Epidermal melanocyte (primary cell): Measurements from ENCODE around the gene DLGAP4.

Experiments
- DNase-seq: peaks from one replicate; pipeline ENCODE4 v3.0.0; 2011; ENCODE audit warnings: low spot score; ENCODE audit not compliant: insufficient read length

Gene DLGAP4

GRCh38 chr20:36331209-36331608 is 25.1 kb downstream of the DLGAP4 start:
- DNase-seq, result no peak

- DNase-seq, result no peak
Measured at GRCh38 chr20:36333841-36334240, 27.7 kb downstream of the DLGAP4 start.

GRCh38 chr20:36334281-36335205 is 28.4 kb downstream of the DLGAP4 start:
- DNase-seq, result no peak

- DNase-seq, result no peak
Measured at GRCh38 chr20:36335206-36335870, 29.2 kb downstream of the DLGAP4 start.

- no peak for DNase-seq
Measured at GRCh38 chr20:36336204-36336603, 30.1 kb downstream of the DLGAP4 start.

- no peak for DNase-seq
Measured at GRCh38 chr20:36336954-36337704, 31.0 kb downstream of the DLGAP4 start.

- no peak for DNase-seq
Measured at GRCh38 chr20:36337886-36338285, 31.7 kb downstream of the DLGAP4 start.

- DNase-seq, result no peak
Measured at GRCh38 chr20:36339646-36340592, 33.8 kb downstream of the DLGAP4 start.

GRCh38 chr20:36340593-36340990 is 34.5 kb downstream of the DLGAP4 start:
- no peak for DNase-seq

- no peak for DNase-seq
Measured at GRCh38 chr20:36341331-36342020, 35.3 kb downstream of the DLGAP4 start.

GRCh38 chr20:36342331-36343120 is 36.4 kb downstream of the DLGAP4 start:
- DNase-seq, result no peak

- no peak for DNase-seq
Measured at GRCh38 chr20:36343641-36344040, 37.5 kb downstream of the DLGAP4 start.

- DNase-seq, result peak; percentile 59
Measured at GRCh38 chr20:36344517-36345132, 38.5 kb downstream of the DLGAP4 start.

- no peak for DNase-seq
Measured at GRCh38 chr20:36346256-36346655, 40.1 kb downstream of the DLGAP4 start.

GRCh38 chr20:36349384-36350170 is 43.4 kb downstream of the DLGAP4 start:
- no peak for DNase-seq

GRCh38 chr20:36350439-36350838 is 44.3 kb downstream of the DLGAP4 start:
- DNase-seq, result no peak

- DNase-seq, result no peak
Measured at GRCh38 chr20:36351937-36352336, 45.8 kb downstream of the DLGAP4 start.
